Inferior parietal cortex (tissue), 1 donor: Measurements from ENCODE around the gene TMEM217.
A peak's percentile ranks its signal among the peaks of the same experiment; 100 is the strongest.
"Not testable (repeated sequence)": the region's sequence is repeated elsewhere in the genome, so short reads cannot be mapped to it uniquely, and the experiment has no call there.

Experiments
- DNase-seq: peaks from one replicate; pipeline ENCODE4 v3.0.0-alpha.2; 2016; ENCODE audit errors: extremely low spot score

The TMEM217 gene

GRCh38 chr6:37218061-37218460 lies 39.9 kb downstream of the TMEM217 start:
- DNase-seq = no peak

GRCh38 chr6:37212268-37212667 lies 45.7 kb downstream of the TMEM217 start:
- no peak for DNase-seq

GRCh38 chr6:37210313-37210968 lies 47.5 kb downstream of the TMEM217 start:
- DNase-seq = peak; percentile 94

GRCh38 chr6:37209461-37210205 lies 48.3 kb downstream of the TMEM217 start:
- no peak for DNase-seq

GRCh38 chr6:37208793-37209192 lies 49.2 kb downstream of the TMEM217 start:
- DNase-seq = no peak

GRCh38 chr6:37207903-37208456 lies 50.0 kb downstream of the TMEM217 start:
- DNase-seq = peak; percentile 75

GRCh38 chr6:37206622-37207021 lies 51.3 kb downstream of the TMEM217 start:
- no peak for DNase-seq

GRCh38 chr6:37205997-37206340 lies 52.0 kb downstream of the TMEM217 start:
- DNase-seq = no peak

GRCh38 chr6:37205175-37205996 lies 52.6 kb downstream of the TMEM217 start:
- DNase-seq = no peak

GRCh38 chr6:37204014-37204751 lies 53.8 kb downstream of the TMEM217 start:
- DNase-seq = no peak

GRCh38 chr6:37202788-37203491 lies 55.0 kb downstream of the TMEM217 start:
- DNase-seq = no peak

- no peak for DNase-seq
Observed at GRCh38 chr6:37201726-37202125, 56.2 kb downstream of the TMEM217 start.

- DNase-seq = no peak
Observed at GRCh38 chr6:37200085-37200484, 57.9 kb downstream of the TMEM217 start.

GRCh38 chr6:37196451-37196850 lies 61.5 kb downstream of the TMEM217 start:
- DNase-seq = not testable (repeated sequence)

GRCh38 chr6:37194886-37195285 lies 63.1 kb downstream of the TMEM217 start:
- not testable (repeated sequence) for DNase-seq

GRCh38 chr6:37192666-37193065 lies 65.3 kb downstream of the TMEM217 start:
- DNase-seq = no peak

GRCh38 chr6:37190159-37190535 lies 67.8 kb downstream of the TMEM217 start:
- no peak for DNase-seq

- no peak for DNase-seq
Observed at GRCh38 chr6:37188962-37189510, 68.9 kb downstream of the TMEM217 start.

GRCh38 chr6:37187321-37188022 lies 70.5 kb downstream of the TMEM217 start:
- no peak for DNase-seq
